Activated CD8-positive, alpha-beta memory T cell treated with anti-CD3 and anti-CD28 coated beads, Interleukin-2, amount 50 U/mL, for 4 hours (primary cell): ENCODE data around the gene TMEM156.
"Not testable (repeated sequence)": the region's sequence is repeated elsewhere in the genome, so short reads cannot be mapped to it uniquely, and the experiment has no call there.

Experiments
- DNase-seq: peaks from one replicate; pipeline ENCODE4 v3.0.0-alpha.2; 2020

Gene TMEM156

DNA sequence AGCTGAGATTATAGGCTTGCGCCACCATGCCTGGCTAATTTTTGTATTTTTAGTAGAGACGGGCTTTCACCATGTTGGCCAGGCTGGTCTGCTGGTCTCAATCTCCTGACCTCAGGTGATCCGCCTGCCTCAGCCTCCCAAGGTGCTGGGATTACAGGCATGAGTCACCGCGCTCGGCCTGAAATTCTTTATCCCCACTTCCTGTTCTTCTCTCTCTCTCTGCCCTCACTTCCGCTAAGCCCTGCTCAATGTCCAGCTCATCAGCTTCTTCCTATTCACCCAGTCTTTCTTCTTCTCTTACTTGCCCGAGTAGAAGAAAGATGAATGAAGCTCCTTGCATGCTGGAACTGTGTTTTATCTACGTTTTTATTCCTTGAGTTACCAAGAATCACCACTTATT is 43.9 kb downstream of the TMEM156 start:
- not testable (repeated sequence) for DNase-seq

DNA sequence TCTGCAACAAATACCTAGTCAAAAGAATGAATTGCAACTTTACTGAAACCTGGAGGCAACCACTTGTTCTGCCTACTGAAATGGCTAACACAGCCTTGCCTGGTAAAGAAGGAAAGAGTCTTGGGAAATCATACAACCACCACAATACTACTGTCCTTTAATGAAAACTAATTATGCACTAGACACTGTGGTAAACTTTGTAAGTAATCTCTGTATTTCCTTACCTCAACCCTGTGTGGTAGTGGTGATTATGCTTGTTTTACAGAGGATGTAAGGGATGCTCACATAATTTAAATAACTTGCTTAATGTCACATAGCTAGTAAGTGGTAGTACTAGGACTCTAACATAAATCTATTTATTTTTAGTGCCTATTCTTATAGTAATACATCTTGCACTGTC is 44.7 kb downstream of the TMEM156 start:
- DNase-seq: no peak

DNA sequence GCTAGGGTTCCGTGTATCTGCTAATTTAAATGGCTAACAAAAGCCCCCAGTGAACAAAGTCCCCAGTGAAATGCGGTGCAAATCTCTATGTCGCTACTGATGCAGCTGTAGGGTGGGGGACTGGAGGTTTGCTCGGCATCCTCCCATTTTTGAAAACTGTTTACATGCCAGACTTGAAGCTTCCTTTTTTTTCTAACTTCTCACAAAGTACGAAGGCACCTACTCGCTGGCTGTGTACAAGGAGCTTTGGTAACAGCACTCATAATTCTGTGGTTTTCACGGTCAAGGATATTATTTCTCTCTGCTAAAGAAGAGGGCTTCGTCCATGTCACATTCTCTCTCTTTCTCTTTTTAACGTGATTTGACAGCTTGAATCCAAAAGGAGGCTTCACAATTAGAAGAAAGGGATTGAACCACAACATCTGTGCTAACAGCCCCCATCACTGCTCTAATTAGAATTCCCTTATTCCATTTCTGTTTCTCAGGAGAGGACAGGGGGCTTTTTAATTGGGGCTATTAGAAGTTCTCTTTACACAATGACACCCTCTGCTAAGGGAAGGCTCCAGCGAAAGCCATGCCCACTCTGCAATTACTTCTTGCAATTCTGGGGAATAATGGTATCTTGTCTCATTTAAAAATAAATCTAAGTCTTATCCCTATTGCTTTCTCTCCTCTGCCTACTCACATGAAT is 46.7 kb downstream of the TMEM156 start:
- DNase-seq: no peak

DNA sequence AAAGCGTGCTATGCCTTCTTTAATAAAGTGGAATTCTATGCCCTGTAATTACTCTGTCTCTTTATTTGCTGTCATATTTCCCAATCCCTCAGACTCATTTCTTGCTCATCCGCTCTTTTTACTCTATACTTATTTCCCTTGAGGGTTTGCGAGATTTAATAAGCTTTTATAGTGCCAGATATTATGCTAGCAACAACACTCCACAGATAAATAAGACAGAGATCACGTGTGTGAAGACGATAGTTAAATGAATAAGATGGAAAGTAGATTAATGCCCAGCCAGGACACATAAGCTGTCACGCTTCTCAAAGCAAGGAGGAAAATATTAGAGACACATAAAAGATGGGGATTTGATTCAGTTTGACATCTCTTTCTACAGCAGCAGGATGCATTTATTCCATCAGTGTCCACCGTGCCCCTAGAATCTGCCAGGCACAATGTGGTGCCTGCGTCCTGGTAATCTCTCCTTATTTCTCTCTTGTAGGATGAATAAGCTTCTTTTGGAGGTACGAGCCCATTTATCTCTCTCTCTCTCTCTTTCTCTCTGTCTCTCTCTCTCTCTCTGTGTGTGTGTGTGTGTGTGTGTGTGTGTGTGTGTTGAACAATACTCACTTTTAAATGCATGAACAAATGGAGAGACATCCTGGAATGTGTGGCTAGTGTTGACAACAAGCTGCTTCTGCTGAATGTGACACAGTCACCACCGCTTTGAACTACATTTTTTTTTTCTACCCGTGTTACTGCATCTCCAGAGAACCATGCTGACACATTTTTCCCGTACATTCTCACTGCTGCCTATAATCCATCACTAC is 48.2 kb downstream of the TMEM156 start:
- no peak for DNase-seq

DNA sequence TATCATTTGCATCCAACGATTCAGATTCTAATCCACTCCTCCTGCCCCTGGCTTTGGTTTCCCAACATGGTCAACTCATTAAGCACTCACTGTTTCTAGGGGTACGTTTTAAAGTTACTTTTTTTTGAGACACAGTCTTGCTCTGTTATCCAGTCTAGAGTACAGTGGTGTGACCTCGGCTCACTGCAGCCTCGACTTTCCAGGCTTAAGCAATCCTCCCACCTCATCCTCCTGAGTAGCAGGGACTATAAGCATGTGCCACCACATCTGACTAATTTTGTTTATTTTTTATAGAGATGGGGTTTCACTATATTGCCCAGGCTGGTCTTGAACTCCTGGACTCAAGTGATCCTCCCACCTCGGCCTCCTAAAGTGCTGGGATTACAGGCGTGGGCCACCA is 48.9 kb downstream of the TMEM156 start:
- no peak for DNase-seq

DNA sequence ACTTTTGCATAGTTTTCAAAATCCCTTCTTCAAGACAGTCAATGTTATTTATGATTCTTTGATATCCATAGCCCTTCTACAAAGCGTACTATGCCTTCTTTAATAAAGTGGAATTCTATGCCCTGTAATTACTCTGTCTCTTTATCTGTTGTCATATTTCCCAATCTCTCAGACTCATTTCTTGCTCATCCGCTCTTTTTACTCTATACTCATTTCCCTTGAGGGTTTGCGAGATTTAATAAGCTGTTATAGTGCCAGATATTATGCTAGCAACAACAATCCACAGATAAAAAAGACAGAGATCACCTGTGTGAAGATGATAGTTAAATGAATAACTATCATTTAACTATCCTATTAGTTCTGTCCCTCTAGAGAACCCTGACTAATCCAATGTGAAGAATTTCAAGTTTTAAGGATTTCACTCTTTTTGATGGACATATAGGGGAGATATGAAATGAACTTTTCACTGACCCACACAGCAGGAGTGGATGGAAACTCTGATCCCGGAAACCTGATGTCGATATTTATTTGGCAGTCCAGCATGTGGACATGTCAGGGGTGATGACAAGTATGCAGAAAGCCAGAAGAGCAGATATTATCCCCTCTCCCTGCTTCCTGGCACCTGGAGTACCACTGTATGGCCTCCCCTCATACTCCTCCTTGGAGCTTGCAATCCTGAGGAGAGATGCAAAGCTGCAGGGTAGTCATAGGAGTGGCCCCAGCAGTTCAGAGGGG is 49.7 kb downstream of the TMEM156 start:
- no peak for DNase-seq

DNA sequence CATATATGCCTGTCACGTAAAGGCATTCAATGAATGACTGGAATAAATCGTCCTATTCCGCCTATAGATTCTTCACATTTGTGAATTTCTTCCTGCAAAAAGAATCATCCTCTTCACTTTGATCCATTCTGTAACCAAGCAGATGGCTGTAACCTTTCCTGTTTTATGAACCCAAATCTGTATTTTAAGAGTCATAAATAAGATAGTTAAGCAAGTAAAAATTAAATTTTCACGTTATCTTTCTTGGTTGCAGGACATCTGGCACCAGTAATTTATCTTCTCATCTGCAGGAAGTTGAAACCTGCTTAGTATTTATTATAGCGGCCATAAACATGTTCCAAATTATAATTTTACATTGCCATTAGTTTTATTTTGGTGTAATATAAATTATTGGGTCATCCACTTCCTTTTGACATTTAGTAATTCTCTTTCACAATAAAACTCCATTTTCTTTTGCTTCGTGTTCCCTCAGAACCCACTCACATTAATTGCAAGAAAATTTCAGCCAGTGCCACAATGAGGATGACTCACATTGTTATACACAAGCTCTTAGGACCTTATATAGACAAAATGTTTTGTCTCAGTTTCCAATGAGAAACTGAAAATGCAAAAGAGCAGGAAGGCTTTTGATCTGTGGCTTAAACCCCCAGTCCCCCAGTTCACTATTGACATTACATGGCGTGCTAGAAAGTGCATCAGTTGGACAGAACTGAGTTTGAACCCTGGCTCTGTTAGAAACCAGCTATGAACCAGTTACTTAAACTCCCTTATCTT is 51.1 kb downstream of the TMEM156 start:
- DNase-seq: no peak

DNA sequence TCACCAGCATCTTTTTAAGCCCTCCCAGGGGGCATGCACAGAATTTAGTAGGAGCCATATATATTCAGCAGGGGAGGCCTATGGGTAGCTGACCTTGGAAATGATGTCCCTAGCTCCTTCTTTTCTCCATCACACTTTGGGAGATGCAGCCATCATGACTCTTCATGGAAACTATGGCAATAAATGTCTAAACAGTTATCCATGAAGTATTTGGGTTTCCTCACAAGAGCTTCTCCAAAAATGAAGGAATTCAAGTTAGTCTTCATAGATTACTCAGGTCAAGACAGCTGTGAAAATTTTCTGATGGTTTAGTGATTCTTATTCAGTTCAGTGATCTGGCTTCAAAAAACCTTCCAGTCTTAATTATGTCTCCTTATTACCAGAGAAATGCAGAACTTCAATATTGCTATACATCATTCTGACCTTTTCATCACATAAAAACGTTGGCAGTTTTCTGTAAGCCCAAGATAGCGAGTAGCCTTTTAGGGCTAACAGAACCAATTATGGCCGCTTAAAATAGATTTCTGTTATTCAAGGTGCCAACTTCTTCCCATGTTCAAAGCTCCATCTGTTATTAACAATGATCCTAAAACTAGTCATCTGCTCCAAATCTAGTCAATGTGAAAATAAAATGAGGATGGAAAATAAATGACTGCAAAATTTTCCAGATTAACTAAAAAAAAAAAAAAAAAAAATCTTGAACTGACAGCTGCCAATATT is 52.5 kb downstream of the TMEM156 start:
- no peak for DNase-seq

DNA sequence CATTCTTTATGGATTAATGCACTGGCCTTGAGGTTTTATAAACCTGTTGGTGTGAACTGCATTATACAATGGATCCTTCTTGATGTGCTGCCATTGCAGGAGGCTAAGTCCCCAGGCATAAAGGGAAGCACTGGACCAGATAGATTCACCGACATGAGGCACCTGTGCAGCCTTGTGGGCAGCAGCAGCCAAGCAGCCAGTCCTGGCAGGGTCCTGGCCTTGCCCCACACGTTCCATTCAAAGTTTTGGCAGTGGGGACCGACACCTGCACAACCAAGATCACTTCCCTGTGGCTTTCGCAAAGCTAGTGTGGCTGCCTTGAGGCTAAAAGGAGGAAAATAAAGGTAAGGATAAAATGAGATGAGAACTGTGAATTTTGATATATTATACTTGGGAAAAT is 53.1 kb downstream of the TMEM156 start:
- no peak for DNase-seq

DNA sequence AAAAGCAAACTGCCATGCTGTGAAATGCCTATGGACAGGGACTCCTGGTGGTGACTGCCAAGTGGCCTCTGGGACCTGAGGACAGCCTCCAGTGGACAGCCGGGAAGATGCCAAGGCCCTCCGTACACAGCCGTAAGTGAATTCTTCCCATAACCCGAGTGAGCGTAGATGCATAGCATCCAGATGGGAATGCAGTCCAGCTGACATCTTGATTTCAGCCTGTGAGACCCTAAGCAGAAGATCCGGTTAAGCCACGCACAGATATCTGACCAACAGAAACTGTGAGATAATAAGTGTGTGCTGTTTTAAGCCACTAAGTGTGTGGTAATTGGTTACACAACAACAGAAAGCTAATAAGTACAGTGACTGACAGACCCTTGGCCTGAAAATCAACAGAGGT is 55.9 kb downstream of the TMEM156 start:
- DNase-seq: no peak

DNA sequence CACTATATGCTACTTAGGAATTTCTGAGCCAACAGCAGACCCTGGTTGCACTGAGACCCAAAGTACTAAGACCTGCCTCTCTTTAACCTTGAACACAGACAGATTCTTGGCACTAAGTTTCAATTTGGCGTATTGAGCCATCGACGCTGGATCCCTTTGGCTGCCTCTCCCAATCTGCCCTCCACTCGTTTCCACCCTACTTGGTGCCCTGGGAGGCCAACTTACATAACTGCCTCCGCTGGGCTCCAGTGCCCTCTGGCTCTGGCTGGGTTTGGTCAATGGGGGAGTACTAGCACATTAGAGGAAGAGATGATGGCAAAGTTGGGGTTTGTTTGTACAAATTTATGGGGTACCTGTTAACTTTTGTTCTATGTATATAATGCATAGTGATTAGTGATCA is 63.5 kb downstream of the TMEM156 start:
- DNase-seq: no peak

DNA sequence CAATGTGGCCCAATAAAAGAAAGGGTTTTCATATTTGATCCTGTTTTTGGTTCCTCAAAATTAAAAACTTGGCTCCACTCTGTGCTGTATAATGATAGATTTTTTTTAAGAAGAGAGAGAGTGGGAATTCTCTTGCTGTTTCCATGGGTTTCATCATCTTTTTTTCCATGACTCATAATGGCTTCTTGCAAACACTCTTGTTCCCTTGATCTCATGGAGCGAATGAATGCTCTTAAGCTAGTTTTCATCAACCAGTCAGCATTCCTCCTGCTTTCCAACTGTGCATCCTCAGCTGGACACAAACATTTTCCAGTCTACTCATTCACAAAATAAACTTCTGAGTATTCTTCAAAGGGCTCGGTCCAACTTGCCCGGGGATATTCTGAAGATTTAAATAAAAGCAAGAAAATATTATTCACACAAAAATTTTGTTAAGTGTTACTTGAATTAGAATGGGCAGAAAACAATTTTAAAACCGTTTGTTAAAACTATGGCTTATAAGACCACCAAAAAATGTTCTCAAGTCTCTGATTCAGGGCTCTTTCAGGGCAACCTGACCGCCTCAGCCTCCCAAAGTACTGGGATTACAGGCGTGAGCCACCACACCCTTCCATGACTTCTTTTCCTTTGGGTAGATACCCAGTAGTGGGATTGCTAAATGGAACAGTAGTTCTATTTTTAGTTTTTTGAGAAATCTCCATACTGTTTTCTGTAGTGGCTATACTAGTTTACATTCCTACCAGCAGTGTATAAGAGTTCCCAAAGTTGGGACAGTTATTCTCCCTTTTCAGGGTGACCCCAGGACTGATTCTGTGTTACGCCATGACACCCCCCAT is 64.7 kb downstream of the TMEM156 start:
- DNase-seq: no peak

DNA sequence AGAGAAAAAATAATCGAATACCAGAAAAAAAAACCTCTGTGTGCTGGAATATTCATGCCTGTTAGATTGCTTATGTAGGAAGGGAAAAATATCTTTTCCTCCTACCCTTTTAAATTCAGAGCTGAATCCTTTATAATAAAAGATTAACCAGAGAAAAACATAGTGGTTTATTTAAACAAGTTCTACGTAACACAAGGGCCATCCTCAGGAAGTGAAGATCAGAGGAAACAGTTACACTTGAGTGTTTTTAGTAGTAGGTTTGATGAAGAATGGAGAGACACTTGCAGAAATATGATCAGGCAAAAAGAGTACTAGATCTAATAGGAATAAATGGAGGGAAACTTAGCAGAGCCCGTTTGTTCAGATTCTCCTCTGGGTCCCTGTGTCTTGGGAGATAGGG is 66.3 kb downstream of the TMEM156 start:
- DNase-seq: no peak

DNA sequence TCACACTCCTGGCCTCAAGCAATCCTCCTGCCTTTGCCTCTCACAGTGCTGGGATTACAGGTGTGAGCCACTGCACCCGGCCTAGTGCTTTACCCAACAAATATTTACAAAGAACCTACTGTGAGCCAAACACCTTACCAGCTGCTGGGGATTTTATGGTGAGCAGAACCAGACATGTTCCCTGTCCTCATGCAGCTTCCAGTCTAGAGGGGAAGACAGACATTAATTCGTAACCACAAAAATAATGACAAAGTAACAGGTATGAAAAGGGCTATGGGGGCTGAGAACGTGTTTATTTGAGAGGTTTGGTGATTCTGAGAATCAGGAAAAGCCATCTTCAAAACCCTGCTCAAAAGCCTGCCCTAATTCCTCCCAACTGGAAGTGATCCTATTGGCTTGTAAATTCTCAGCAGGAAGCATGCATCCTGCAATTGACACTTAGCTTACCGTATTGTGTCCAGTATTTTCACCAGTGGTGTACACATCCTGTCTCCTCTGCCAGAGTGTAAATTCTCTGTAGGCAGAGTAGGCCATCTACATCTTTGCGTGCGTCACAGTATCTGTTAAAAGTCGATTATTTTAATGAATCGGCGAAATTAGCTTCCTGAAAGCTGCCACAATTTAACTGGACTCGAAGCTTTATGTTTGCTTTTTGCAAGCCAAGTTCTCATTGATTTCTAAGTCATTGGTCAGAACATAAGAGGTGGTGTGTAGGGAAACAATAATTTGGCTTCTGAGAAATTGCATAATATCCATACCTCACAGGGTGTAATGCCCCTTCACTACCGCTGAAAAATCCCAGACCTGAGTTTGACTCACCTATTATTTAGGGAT is 67.0 kb downstream of the TMEM156 start:
- no peak for DNase-seq

DNA sequence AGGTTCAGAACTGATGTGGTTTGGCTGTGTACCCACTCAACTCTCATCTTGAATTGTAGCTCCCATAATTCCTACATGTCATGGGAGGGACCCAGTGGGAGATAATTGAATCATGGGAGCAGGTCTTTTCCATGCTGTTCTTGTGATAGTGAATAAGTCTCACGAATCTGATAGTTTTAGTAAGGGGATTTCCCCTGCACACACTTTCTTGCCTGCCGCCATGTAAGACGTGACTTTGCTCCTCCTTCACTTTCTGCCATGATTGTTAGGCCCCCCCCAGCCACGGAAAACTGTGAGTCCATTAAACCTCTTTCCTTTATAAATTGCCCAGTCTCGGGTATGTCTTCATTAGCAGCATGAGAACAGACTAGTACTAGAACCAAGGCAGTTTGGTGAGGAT is 73.0 kb downstream of the TMEM156 start:
- not testable (repeated sequence) for DNase-seq

DNA sequence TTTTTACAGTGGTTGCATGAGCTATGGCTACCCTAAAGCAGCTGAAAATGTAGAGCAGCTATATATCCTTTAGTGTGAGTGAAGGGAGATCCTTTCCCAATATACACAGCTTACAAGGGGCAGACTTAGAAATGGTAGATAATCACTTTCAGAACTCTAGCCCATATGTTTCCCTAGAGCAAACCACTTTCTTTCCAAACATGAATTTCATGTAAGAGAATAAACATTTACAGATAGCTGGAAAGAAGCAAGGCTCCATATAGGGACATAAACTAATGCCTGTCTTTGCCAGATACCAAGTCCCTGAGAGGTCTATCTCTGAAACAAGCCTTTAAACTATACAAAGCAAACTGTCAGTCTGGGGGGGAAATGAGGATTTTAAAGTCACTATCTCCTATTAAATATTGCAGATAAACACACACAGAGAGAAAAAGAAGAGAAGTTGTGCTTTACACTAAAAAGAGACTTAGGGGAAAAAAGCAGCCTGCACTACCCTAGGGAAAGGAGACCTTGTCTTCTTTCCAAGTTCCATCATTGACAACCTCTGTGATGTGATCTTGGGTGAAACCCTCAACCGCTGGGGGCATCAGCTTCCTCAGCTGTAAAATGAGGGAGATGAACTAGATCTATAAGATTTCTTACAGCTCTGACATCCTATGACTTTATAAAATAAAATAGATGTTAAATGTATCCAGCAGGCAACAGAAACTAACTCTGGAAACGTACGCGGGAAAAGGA is 73.6 kb downstream of the TMEM156 start:
- no peak for DNase-seq

DNA sequence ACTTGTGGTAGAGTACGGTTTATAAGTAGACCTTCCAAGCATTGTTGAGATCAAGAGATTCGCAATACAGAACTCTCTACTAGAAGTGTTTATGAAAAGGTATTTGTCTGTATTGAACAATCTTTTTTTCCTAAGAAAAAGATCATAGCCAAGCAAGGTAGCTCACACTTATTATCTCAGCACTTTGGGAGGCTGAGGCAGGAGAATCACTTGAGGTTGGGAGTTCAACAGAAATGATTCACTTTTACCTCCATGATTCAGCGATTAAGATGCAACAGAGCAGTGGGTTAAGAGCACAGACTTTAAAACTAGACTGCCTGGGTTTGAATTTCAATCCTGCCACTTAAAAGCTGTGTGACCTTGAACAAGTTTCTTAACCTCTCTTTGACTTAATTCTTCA is 74.3 kb downstream of the TMEM156 start:
- no peak for DNase-seq

DNA sequence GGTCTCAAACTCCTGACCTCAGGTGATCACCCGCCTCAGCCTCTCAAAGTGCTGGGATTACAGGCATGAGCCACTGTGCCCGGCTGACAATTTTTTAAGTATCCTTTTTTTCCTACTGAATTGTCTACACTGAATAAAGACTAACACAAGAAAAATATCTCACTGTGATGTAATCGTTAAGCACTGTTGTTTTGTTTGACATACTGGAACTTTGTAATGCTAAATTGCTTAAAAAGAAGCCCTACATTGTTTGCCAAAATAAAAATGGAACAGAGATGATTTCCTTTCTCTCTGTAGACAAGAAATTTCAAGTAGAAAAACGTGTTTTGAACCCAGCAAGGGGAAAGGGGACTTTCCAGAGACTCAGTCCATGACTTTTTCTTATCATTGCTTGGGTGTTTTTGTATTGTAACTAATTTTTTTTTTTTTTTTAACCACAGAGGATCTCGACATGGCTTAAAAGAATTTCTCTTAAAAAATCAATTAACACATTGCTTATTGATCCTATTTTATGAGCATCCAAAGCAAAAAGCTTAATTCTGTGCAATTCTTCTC is 74.9 kb downstream of the TMEM156 start:
- no peak for DNase-seq

DNA sequence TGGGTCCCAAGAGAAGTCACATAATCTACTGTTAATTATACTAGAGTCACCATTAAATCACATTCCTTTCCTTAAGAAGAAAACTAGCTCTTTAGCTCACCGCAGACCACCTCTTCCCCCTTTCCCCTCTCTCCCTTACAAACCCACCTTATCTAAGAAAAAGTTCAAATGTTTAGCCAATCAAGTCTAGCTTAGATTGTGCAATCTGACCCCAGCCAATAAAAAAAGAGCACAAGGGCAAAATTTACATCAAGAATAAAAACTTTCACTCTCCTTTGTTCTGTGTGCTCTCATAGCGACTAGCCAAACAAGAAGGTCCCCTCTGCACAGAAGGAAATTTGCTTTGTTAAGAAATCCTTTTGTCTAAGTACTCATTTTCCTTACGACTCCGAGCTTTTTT is 76.3 kb downstream of the TMEM156 start:
- DNase-seq: no peak
